Heart left ventricle (tissue), 13 donors: ENCODE results near the gene NDUFS3.
"Not testable (repeated sequence)": the region's sequence is repeated elsewhere in the genome, so short reads cannot be mapped to it uniquely, and the experiment has no call there.

Source experiments
- POLR2A ChIP-seq, 2 donors: fragments of 450-650 bp; IDR thresholded peaks; one replicate each; pipeline ENCODE4 v1.6.1; 2017; ENCODE audit warnings: antibody characterized with exemption in 2 of 2, mild to moderate bottlenecking in 2 of 2, moderate library complexity in 2 of 2
- TF ChIP-seq, protein P1 (sequence below), 12 donors: fragments of 200-600 bp; sonication (generic) in 4 of 12; IDR thresholded peaks; one replicate each; pipeline versions ENCODE4 v1.5.0 to v1.8.0; 2018 to 2022; ENCODE audit warnings: antibody characterized with exemption in 12 of 12, mild to moderate bottlenecking in 5 of 12
- donor health status: ischemic (EF 13 %, LVEDD 7.1; RV severe dilation, severe dysfunction).
- donor health status: DM: no; HTN: yes; CAD: no.
- donor health status: DM: no; HTN: no; CAD: no.
- donor health status: ischemic (EF 25% LVEDD 6.9; RV normal size, moderate dysfunction).
- donor health status: ischemic (EF 25% LVEDD 5.7; RV mildly dilated, moderate dysfunction).
- donor health status: ischemic (EF 35%, LVEDD 5.7; RV mildly dilated, moderate dysfunction).
- donor health status: nonischemic (EF 11% LVEDD 7.7; RV severe dilation, severe dysfunction).
- donor health status: DM: yes; HTN: yes; CAD: no.
- donor health status: PGD.
- donor health status: ischemic (EF 29% LVEDD 5.4; RV normal size, mild dysfunction).
- donor health status: nonischemic (EF 23%, LVEDD 6.1; RV moderate dilation, normal function).

DNA sequence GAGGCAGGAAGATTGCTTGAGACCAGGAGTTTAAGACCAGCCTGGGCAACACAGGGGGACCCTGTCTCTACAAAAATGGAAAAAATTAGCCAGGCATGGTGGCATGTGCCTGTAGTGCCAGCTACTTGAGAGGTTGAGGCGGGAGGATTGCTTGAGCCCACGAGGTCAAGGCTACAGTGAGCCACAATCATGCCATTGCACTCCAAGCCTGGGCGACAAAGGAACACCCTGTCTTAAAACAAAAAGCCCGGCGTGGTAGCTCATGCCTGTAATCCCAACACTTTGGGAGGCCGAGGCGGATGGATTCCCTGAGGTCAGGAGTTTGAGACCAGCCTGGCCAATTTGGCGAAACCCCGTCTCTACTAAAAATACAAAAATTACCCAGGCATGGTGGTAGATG is 48.2 kb upstream of the NDUFS3 start:
- TF ChIP-seq POLR2A (IDR thresholded peaks at IDR 0.05), result not testable (repeated sequence)
- TF ChIP-seq, protein P1, sequence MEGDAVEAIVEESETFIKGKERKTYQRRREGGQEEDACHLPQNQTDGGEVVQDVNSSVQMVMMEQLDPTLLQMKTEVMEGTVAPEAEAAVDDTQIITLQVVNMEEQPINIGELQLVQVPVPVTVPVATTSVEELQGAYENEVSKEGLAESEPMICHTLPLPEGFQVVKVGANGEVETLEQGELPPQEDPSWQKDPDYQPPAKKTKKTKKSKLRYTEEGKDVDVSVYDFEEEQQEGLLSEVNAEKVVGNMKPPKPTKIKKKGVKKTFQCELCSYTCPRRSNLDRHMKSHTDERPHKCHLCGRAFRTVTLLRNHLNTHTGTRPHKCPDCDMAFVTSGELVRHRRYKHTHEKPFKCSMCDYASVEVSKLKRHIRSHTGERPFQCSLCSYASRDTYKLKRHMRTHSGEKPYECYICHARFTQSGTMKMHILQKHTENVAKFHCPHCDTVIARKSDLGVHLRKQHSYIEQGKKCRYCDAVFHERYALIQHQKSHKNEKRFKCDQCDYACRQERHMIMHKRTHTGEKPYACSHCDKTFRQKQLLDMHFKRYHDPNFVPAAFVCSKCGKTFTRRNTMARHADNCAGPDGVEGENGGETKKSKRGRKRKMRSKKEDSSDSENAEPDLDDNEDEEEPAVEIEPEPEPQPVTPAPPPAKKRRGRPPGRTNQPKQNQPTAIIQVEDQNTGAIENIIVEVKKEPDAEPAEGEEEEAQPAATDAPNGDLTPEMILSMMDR (IDR thresholded peaks at IDR 0.05), result not testable (repeated sequence)
